HAP-1 (cell line): ENCODE results near the gene RANBP10.

ENCODE experiments used
- DNase-seq, 2 experiments: peaks; one replicate each; pipeline ENCODE4 v3.0.0-alpha.2; 2016 to 2020; ENCODE audit warnings: low spot score in 2 of 2
- H3K27me3 ChIP-seq: fragments of 250-450 bp; sonication (Bioruptor Pico); 2 replicates; pipeline ENCODE4 v1.5.1; 2020; ENCODE audit warnings: low read depth, mild to moderate bottlenecking, moderate library complexity
- H3K36me3 ChIP-seq: fragments of 250-450 bp; sonication (Bioruptor Pico); replicated peaks from 2 replicates; pipeline ENCODE4 v1.5.1; 2020; ENCODE audit warnings: mild to moderate bottlenecking
- H3K4me1 ChIP-seq: fragments of 250-450 bp; sonication (Bioruptor Pico); 2 replicates; pipeline ENCODE4 v1.5.1; 2020; ENCODE audit warnings: mild to moderate bottlenecking
- H3K4me3 ChIP-seq: fragments of 250-450 bp; sonication (Bioruptor Pico); 2 replicates; pipeline ENCODE4 v1.5.1; 2020; ENCODE audit warnings: mild to moderate bottlenecking, moderate library complexity
- H3K9me3 ChIP-seq: fragments of 250-450 bp; sonication (Bioruptor Pico); 2 replicates; pipeline ENCODE4 v1.5.1; 2020; ENCODE audit warnings: mild to moderate bottlenecking, moderate library complexity
- in situ Hi-C: fragments of 300-500 bp; cut with MboI; formaldehyde crosslinking; loops from 3 replicates; pipeline ENCODE4 v1.14.3; 2020; ENCODE audit warnings: low sequenced_read_pairs, inconsistent platforms, mixed read lengths

Gene RANBP10

GRCh38 chr16:67675579-67675935, 130.8 kb downstream of the RANBP10 start:
- no peaks in the 10 kb centered on the region for H3K4me1 ChIP-seq
- H3K27me3 ChIP-seq = no peaks in the 10 kb centered on the region
- in situ Hi-C loops = loop anchor here (10.0 kb wide), 1 partner anchor 369 kb away; no protein-coding TSS in a partner anchor
- no peak overlapping the region for H3K4me3 ChIP-seq
- H3K9me3 ChIP-seq = no peaks in the 10 kb centered on the region
- no peaks in the 10 kb centered on the region; the same call in 1 of the 2 replicates for H3K36me3 ChIP-seq
- no peak for DNase-seq

- DNase-seq = no peak
- no peaks in the 10 kb centered on the region; the same call in 1 of the 2 replicates for H3K36me3 ChIP-seq
- no peak overlapping the region for H3K4me3 ChIP-seq
- no peaks in the 10 kb centered on the region for H3K27me3 ChIP-seq
- H3K9me3 ChIP-seq = no peaks in the 10 kb centered on the region
- in situ Hi-C loops = loop anchor here (10.0 kb wide), 1 partner anchor 370 kb away; no protein-coding TSS in a partner anchor
- no peaks in the 10 kb centered on the region for H3K4me1 ChIP-seq
Measured at GRCh38 chr16:67674851-67675578, 131.3 kb downstream of the RANBP10 start.

- no peak for DNase-seq
- Histone ChIP-seq H3K27me3 (no peaks in the 10 kb centered on the region), H3K36me3 (no peaks in the 10 kb centered on the region), H3K4me3 (no peak overlapping the region), H3K9me3 (no peaks in the 10 kb centered on the region), H3K4me1 (no peaks in the 10 kb centered on the region)
- in situ Hi-C loops = loop anchor here (10.0 kb wide), 1 partner anchor 371 kb away; no protein-coding TSS in a partner anchor
Measured at GRCh38 chr16:67673712-67674580, 132.4 kb downstream of the RANBP10 start.
